ENCODE measurements around the gene CLASP1. TPM values are rescaled to one million over a fixed set of nuclear protein-coding genes. Genes with fewer than 3 reads are reported as not detected.

Gene CLASP1
- total RNA-seq, 1 experiment from 2014 or later, result 49.2 TPM

DNA sequence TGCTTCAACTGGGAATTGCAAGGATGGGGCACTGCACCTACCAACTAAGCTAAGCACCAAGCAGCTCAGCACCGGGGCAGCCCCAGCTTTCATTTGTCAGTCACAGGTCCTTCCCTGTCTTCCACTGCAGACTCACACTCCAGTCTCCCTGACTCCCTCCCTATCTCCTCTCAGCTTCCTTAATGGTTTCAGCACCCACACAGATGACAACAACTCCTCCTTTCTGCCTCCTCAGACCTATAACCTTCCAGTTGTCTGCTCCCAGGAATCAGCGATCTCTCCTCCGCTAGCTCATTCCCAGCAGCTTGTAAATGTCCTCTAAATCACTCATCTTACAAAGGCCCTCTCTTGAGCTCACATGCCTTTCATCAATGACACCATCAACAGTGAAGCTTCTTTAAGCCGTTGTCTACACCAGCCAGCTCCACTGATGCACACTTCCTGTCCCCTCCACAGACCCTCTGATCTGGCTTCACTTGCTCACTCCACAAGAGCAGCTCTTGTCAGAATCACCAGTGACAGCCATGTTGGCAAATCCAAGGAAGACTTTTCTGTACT lies 32.1 kb downstream of the CLASP1 start:
- in situ Hi-C loops (cut with HindIII; ENCODE audit: low pct_unique_long_range_greater_than_20kb, low sequenced_read_pairs), result no loop called here
- no TSS peak for BruUV-seq (replicated peaks)
- ChIA-PET POLR2A (interaction anchor here (0.6 kb wide), 1 partner anchor 39 kb away, joined by 10 read pairs; no protein-coding TSS in a partner anchor), CTCF (no interaction called here)
- Histone ChIP-seq H3K4me1 (ENCODE audit: control insufficient read depth, insufficient read depth, low read length) (peaks cover 10% of the 10 kb centered on the region; the same call in 1 of the 2 replicates), H3K27ac (ENCODE audit: low read length) (no peak overlapping the region), H3K9me3 (ENCODE audit: control insufficient read depth, insufficient read depth, low read depth, low read length) (no peaks in the 10 kb centered on the region), H3K27me3 (ENCODE audit: control insufficient read depth, insufficient read depth, low read length) (no peaks in the 10 kb centered on the region), H3K36me3 (ENCODE audit: control insufficient read depth, insufficient read depth, low read length) (no peaks in the 10 kb centered on the region), H3K4me3 (ENCODE audit: low read depth in 2 of 2, low read length in 2 of 2) (no peak overlapping the region)
- intact Hi-C loops (cut with micrococcal nuclease; ENCODE audit: unreplicated experiment), result no loop called here
- ATAC-seq, result peak; percentile 63
- TF ChIP-seq, protein P1, sequence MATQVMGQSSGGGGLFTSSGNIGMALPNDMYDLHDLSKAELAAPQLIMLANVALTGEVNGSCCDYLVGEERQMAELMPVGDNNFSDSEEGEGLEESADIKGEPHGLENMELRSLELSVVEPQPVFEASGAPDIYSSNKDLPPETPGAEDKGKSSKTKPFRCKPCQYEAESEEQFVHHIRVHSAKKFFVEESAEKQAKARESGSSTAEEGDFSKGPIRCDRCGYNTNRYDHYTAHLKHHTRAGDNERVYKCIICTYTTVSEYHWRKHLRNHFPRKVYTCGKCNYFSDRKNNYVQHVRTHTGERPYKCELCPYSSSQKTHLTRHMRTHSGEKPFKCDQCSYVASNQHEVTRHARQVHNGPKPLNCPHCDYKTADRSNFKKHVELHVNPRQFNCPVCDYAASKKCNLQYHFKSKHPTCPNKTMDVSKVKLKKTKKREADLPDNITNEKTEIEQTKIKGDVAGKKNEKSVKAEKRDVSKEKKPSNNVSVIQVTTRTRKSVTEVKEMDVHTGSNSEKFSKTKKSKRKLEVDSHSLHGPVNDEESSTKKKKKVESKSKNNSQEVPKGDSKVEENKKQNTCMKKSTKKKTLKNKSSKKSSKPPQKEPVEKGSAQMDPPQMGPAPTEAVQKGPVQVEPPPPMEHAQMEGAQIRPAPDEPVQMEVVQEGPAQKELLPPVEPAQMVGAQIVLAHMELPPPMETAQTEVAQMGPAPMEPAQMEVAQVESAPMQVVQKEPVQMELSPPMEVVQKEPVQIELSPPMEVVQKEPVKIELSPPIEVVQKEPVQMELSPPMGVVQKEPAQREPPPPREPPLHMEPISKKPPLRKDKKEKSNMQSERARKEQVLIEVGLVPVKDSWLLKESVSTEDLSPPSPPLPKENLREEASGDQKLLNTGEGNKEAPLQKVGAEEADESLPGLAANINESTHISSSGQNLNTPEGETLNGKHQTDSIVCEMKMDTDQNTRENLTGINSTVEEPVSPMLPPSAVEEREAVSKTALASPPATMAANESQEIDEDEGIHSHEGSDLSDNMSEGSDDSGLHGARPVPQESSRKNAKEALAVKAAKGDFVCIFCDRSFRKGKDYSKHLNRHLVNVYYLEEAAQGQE (IDR thresholded peaks at IDR 0.05; ENCODE audit: insufficient read depth in 1 of 2, low read depth in 2 of 2, low read length in 1 of 2), result no peak
- TF ChIP-seq POLR2AphosphoS5 (IDR thresholded peaks at IDR 0.05; ENCODE audit: low read depth, low read length) (no peak), TCF7L2 (IDR thresholded peaks at IDR 0.05; ENCODE audit: low read depth, low read length) (no peak), SIN3A (IDR thresholded peaks at IDR 0.05; ENCODE audit: borderline replicate concordance, insufficient read depth, low read depth, low read length) (no peak)
- TF ChIP-seq, protein P2, sequence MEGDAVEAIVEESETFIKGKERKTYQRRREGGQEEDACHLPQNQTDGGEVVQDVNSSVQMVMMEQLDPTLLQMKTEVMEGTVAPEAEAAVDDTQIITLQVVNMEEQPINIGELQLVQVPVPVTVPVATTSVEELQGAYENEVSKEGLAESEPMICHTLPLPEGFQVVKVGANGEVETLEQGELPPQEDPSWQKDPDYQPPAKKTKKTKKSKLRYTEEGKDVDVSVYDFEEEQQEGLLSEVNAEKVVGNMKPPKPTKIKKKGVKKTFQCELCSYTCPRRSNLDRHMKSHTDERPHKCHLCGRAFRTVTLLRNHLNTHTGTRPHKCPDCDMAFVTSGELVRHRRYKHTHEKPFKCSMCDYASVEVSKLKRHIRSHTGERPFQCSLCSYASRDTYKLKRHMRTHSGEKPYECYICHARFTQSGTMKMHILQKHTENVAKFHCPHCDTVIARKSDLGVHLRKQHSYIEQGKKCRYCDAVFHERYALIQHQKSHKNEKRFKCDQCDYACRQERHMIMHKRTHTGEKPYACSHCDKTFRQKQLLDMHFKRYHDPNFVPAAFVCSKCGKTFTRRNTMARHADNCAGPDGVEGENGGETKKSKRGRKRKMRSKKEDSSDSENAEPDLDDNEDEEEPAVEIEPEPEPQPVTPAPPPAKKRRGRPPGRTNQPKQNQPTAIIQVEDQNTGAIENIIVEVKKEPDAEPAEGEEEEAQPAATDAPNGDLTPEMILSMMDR (IDR thresholded peaks at IDR 0.05), result no peak
- no peak for DNase-seq (ENCODE audit: low read depth, low spot score)

DNA sequence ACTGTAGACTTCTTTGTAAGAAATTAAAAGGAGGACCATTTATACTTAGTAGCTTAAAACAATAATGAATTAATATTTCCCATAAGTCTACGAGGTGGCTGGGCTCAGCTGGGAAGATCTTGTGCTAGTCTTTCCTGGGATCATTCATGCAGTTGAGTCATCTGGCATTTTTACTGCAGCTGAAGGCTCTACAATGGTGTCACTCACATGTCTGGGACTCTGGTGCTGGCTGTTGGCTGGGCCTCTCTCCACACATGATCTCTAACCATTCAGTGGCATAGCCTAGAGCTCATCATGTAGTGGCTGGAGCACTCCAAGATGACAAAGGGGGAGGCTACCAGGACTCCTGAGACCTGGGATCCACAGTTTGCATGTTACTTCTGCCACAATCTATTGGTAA lies 35.5 kb downstream of the CLASP1 start:
- TF ChIP-seq, protein P1 (IDR thresholded peaks at IDR 0.05; ENCODE audit: insufficient read depth in 1 of 2, low read depth in 2 of 2, low read length in 1 of 2), result no peak
- TF ChIP-seq, protein P2 (IDR thresholded peaks at IDR 0.05), result no peak
- TF ChIP-seq POLR2AphosphoS5 (IDR thresholded peaks at IDR 0.05; ENCODE audit: low read depth, low read length) (no peak), SIN3A (IDR thresholded peaks at IDR 0.05; ENCODE audit: borderline replicate concordance, insufficient read depth, low read depth, low read length) (no peak), TCF7L2 (IDR thresholded peaks at IDR 0.05; ENCODE audit: low read depth, low read length) (no peak)
- POLR2A ChIA-PET, result interaction anchor here (0.6 kb wide), 1 partner anchor 14 kb away, joined by 7 read pairs; no protein-coding TSS in a partner anchor
- CTCF ChIA-PET, result interaction anchor here (0.6 kb wide), 1 partner anchor 107 kb away, joined by 5 read pairs; no protein-coding TSS in a partner anchor
- no peak overlapping the region for H3K4me3 ChIP-seq (ENCODE audit: low read depth in 2 of 2, low read length in 2 of 2)
- no peak for ATAC-seq
- no peaks in the 10 kb centered on the region for H3K27me3 ChIP-seq (ENCODE audit: control insufficient read depth, insufficient read depth, low read length)
- H3K36me3 ChIP-seq (ENCODE audit: control insufficient read depth, insufficient read depth, low read length), result no peaks in the 10 kb centered on the region
- H3K27ac ChIP-seq (ENCODE audit: low read length), result no peak overlapping the region
- no TSS peak for BruUV-seq (replicated peaks)
- intact Hi-C loops (cut with micrococcal nuclease; ENCODE audit: unreplicated experiment) (no loop called here), in situ Hi-C loops (cut with HindIII; ENCODE audit: low pct_unique_long_range_greater_than_20kb, low sequenced_read_pairs) (no loop called here)
- no peaks in the 10 kb centered on the region for H3K9me3 ChIP-seq (ENCODE audit: control insufficient read depth, insufficient read depth, low read depth, low read length)
- H3K4me1 ChIP-seq (ENCODE audit: control insufficient read depth, insufficient read depth, low read length), result peaks cover 10% of the 10 kb centered on the region; the same call in 1 of the 2 replicates
- no peak for DNase-seq (ENCODE audit: low read depth, low spot score)
